SHP77 treated with DMSO at 0.1 percent for 48 hours (cell line): Measurements from ENCODE around the gene CRYL1.

Source experiments
- DNase-seq: peaks from one replicate; lab custom pipeline; 2025; lab: John Stamatoyannopoulos, UW

Gene CRYL1

DNA sequence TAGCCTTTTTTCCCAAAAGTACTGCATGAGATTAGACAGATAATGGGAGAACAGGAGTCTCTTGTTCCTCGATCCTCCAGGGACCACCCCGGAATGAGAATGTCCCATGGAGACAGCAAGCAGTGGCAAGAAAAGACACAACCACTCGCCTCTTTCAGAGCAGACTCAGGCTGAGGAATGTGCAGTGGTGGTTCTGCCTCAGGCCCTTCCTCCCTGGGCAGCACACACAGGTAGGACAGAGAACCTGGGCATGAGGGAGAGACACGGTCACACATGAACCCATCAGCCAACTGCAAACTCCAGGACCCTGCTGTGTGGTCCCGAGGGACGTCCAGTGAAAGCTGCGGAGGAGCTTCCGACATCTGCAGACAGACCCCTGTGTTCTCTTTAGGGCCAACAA lies 31.0 kb downstream of the CRYL1 start:
- no peak for DNase-seq

DNA sequence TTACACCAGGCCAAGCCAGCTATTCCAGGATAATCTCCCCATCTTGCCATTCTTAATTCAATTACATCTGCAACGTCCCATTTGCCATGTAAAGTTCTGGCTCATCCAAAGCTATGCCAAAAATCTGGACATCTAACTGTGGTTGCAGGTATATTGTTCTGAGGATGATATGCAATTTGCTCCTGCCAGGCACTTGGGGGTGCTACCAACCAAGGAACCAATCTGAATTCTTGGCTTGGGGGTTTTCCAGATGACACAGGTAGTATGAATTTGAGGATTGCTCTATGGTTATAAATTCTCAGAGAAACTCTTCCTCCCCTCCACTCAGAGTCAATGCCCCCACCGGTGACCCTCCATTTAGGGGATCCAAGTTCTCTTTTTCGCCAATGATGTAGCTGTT lies 33.0 kb downstream of the CRYL1 start:
- DNase-seq, result no peak

DNA sequence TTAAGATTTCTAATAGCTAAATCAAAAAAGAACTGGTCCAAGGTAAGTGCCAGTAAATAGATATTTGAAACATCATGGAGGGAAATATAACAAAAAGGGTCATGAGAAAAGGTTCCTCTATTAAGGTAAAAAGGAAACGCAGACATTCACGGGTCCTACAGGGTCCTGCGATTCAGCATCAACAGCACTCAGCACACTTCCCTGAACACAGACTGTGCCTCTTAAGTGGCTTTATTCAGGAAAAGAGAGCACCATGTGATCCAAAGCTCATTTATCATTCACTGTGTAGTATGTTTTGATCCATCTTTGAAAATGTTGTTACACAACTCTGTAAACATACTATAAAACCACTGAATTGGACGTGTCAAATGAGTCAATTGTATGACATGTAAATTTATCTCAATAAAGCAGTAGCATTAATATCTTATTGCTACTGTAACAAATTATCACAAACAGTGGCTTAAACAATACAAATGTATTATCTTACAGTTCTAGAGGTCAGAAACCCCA lies 33.7 kb downstream of the CRYL1 start:
- no peak for DNase-seq

DNA sequence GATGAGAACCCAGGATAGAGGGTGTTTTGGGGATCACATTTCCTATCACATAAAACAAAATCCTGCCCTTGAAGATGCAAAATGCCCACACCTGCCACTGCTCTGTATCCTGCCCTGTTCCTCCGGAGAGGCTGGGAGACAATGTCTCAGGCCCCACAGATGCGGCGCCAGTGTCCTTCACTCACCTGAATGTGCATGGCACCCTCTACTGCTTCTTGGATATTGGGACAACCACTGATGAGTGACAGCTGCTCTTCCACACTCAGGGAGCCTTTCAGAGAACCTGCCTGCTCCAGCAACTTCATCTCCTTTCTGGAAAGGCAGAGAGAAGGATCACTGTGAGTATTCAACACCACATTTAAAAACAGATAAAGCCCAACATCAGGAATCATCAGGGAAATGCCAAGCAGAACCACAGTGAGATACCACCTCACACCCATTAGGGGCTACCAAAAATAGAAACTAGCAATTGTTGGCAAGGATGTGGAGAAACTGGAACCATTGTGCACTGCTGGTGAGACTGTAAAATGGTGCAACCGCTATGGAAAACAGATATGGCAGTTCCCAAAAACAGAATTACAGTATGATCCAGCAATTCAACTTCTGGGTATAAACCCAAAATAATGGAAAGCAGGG lies 36.4 kb downstream of the CRYL1 start:
- peak; percentile 42 for DNase-seq

DNA sequence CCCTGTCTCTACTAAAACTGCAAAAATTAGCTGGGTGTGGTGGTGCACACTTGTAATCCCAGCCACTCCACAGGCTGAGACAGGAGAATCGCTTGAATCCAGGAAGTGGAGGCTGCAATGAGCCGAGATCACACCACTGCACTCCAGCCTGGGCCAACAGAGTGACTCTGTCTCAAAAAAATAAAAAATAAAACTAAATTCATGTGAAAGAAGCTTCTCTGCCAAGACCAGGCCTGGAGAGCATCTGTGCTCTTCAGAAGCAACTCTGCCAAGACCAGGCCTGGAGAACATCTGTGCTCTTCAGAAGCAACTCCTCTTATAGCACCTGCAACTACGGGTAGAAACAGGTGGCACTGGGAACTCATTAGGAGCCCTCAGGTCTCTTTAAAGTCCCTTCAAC lies 37.7 kb downstream of the CRYL1 start:
- no peak for DNase-seq

DNA sequence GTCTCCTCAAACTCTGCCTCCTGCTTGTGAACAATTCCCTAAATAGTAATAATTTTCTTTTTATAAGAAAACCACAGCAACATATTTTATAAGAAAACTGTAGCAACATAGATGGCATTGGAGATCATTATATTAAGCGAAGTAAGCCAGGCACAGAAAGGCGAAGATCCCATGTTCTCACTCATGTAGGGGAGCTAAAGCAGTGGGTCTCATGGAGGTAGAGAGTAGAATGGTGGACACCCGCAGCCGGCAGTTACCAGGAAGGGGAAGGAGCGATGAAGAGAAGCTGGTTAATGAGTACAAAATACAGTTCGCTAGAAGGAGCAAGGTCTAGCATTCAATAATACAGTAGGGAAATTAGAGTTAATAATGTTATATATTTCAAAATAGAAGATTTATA lies 42.9 kb downstream of the CRYL1 start:
- no peak for DNase-seq

DNA sequence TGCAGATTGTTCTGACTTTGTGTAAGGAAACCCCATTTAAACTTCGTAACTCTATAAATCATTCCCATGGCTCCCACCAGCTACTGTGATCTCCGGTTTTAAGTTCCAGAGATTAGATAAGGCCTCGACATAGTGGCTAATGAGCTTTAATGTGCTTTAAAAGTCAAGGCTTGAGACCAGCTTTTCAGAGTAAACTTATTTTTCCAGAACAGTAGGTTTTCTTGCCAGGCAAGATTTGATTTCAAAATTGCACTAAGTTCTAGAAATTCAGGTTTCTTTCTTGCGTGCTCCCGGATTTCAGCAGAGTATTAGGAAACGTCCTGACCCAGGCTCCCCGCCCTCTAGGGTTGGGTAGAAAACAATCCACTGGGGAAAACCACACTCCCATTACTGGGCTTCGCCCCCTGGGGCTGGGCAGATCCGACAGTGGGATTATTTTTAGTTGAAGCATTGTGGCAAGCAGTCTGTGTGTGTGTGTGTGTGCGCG lies 43.3 kb downstream of the CRYL1 start:
- DNase-seq, result no peak

DNA sequence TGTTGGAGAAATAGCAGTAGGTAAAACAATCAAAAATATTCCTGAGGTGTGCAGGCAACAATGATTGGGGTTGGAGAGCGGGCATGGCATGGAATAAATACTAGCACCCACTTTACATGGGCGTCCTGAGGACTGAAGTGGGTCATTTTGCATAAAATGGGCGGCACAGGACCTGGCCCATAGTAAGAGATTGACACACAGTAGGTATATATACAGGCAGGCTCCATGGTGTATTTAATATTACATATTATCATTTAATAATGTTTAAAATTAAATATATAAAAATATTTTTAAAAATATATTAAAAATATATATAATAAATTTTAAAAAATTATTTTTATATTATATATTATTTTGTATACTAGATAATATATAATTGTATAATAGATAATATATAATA lies 48.3 kb downstream of the CRYL1 start:
- no peak for DNase-seq

DNA sequence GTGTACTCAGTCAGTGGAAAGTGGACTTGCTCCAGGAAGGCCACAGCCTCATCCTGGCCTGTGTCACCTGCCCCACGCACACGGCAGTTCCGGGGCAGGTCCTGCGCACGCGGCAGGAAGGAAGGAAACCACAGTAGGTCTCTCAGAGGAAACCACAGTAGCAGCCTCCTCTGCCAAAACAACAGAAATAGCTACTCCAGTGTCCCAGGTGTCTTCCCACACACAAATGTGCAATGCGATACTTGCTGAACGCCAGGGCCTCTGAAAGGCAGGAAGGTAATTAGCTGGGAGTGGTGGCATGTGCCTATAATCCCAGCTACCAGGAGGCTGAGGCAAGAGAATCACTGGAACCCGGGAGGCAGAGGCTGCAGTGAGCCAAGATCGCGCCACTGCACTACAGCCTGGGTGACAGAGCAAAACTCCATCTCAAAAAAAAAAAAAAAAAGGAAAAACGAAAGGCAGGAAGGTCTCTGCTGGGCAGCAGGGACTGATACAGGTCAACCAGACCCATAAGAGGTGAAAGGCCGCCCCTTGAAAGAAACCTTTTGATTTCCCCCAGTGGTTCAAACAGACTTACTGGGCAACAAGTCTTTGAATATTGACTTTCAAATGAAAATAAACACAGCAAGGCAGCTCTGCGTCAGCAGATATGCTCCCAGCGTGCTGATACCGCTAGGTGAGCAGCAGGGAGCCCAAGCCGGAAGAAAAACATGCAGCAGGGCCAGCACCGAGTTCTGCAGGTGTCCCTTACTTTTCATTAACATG lies 49.5 kb downstream of the CRYL1 start:
- no peak for DNase-seq

DNA sequence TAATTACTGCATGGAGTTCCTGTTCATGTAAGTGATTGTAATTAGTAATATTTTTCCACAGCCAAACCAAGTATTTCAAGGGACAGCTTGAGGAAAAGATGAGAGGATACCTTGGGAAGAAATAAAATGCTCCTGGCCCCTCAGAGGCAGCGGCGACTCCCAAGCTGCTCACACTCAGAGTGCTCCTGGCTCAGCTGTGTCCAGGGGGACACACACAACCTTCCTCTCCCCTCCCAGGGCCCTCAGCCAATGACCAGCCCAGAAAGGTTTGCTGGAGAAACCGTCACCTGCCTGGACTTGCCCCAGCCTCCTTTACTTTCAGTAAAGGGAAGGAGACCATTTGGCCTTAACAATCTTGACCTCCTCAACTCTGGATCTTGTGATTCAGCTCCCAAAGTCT lies 51.1 kb downstream of the CRYL1 start:
- DNase-seq, result no peak

DNA sequence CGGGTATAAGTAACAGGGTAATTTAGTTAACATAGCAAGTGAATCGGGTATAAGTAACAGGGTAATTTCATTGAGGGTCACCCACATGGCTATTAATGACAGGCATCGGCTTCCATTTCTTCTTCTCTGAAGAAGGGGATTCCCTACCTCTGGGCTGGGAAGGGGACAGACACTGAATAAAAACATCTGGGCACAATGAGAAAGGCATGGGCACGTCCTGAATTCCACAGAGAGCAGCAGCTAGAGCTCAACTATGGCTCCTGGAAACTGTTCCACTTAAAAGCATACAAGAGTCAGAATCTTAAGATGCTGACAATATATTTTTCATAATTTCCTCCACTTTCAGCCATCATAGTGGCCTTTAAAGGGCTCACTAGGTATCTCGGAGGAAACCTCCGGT lies 51.8 kb downstream of the CRYL1 start:
- DNase-seq, result no peak

DNA sequence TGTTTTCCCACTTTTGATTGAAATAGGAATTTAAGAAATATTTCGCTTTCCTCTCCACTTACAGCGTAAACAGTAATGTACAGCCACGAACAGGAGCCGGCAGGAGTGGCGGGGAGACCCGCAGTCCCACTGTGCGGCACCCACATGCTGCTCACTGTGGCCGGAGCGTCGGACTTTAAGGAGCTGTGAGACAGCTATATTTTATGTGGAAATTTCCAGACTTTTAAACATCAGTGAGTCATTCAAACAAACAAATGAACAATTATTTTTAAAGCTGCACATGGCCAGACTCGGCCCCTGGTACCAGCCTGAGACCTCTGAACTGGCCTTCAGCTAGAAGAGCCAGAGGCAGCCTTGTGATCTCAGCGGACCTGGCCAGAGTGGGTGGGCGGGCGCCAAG lies 52.5 kb downstream of the CRYL1 start:
- no peak for DNase-seq

DNA sequence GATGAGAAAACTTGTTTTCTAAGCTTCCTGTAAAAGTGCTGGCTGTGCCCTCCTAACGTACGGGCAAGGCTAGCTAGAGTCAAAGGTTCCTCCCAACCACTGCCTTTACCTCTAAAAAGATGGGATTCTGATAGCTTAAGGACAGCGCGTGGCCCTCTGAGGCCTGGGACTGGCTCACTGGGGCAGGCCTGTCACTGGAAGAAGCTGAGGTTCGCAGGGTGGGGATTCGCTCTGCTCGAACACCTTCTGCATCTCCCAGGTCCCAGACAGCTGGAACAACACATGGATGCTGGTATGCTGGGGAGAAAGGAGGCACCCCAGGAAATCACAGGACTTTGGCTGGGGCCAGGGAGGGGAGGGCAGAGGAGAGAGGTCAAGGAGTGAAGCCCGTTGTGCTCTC lies 53.1 kb downstream of the CRYL1 start:
- DNase-seq, result no peak

DNA sequence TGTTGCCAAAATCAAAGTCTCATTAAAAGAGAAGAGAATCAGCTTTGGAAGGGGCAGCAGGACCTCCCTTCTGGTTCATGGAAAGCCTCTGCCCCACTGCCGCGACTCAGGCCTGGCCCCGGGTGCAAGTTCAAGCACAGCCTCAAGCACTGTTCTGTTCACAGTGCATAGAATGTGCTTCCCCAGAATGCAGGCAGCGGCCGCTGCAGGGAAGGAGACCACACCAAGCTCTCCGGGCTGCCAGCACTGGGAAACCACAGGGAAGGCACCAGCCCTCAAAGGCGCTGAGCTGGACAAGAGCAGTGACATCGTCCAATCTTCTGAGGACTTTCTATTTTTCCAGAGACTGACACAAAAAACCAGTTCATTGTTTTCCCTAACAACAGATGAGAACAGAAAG lies 55.5 kb downstream of the CRYL1 start:
- no peak for DNase-seq

DNA sequence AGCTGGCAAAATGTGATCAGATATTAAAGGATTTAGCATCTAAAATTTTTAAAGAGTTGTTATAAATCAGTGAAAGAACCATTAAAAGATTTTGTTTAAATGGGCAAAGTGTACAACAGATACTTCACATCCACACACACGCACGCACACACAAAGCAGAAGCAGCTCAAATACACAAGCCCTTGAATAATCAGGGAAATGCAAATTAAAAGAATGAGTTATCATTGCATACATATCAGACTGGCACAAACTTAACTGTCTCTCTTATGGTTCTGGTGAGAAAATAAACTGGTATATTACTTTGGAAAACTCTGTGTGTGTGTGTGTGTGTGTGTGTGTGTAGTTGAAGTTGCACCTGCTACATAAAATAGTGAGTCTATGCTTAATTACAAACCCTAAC lies 59.3 kb downstream of the CRYL1 start:
- no peak for DNase-seq

DNA sequence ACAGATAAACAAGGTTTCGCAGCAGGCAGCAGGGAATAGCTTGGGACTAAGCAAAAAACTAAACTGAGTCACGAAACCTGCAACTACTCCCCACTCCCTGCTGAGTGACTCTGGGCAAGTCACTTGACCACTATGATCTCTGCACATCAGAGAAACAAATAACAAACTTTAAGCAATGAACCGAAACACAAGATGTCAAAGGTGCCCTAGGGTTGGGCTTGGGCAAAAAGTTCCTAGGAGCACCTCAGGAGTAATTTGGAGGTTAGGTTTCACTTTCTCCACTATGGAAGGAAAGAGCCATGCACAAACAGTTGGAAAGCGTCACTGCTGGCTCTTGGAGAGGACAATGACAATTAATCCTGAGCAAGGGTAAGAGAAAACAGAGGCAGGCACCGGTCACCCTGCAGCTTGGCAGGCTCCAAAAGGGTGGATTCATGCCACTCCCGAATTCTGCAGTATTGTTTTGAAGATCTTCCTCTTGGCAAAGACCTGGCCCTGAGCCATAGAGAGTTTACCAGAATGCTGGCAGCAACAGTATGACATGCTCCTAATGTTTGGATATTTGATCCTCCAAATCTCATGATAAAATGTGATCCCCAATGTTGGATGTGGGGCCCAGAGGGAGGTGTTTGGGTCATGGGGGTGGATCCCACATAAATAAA lies 60.3 kb downstream of the CRYL1 start:
- DNase-seq, result no peak

DNA sequence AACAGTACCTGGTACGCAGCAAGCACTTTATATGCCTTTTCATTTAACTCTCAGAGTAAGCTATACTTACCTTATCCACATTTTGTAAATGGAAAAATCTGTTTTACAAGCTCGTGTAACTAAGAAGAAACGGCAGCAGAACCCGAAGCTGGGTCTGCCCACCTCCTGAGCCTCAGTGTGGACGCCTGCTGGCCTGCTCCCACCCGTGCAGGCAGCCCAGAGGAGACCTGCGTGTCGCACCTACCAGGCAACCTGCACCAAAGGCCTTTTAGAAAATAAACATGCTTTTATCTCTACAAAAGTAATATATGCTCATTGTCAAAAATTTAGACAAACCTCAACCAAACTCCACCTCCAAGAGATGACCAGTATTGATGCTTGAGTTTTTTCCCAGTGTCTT lies 62.7 kb downstream of the CRYL1 start:
- DNase-seq, result no peak

DNA sequence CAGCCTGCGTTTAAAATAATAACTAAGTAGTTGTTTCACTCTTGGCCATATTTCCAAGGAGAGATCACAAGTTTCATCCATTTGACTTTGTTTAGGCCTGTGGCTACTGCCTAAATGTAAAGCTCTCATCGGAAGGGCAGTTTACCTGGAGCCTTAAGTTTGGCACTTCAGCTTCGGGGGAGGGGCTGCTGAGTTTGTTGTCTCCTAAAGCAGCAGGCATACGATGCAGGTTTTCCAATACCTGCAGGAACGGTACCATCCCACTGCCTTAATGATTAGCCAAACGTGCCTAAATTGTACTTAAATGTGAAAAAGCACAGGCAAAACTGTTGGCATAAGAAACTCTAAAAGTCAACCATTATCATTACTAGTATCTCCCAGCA lies 63.1 kb downstream of the CRYL1 start:
- DNase-seq, result no peak

DNA sequence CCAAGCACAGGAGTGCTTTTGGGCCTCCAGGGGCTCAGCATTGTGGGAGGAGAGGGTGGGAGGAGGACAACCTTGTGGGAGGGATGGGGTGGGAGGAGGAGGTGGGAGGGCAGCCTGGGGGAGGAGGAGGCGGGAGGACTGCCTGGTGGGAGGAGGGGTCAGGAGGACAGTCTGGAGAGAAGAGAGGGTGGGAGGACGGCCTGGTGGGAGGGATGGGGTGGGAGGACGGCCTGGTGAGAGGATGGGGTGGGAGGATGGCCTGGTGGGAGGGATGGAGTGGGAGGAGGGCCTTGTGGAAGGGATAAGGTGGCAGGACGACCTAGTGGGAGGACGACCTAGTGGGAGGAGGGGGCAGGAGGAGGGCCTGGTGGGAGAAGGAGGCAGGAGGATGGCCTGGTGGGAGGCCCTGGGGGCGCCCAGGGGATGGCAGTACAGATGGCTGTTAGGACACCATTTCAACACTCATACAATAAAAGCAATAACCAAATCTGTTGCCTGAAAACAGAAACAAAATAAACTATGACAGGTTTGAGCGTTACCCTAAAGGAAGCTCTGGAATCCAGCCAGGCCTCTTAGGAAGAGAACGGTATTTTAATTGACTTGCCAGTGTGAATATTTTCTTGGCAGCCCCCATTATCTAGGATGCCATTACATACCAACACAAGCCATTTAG lies 63.7 kb downstream of the CRYL1 start:
- DNase-seq, result no peak

DNA sequence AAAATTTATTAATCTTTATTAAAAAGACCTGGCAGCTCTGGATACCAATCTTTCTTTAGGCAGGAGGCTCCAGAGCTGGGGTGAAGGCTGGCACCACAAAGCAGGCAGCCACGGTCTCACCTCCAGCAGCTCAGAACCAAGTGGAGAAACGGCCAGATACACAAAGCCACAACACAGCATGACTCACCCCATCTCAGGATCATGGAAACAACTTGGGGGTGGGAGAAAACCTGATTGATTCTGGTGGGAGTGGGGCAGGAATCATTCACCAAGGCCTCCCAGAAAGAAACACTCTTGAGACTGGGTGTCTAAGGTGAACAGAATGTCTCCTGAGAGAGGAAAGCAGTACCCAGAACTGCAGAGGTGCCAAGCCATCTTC lies 64.2 kb downstream of the CRYL1 start:
- no peak for DNase-seq

DNA sequence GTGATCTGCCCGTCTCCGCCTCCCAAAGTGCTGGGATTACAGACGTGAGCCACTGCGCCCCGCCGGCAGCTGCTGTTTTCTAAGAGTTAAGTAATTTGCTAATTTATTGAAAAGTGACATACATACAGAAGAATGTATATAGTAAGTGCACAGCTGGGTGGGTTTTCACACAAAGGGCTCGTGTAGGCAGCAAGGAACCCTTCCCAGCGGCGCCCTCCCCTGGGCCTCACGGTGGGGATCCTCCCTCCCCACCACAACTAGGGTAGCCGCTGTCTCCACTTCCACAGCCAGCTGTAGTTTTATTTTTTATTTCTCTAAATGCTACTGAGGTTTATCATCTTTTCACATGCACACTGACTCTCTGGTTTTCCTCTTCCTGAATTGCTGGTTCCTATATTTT lies 64.9 kb downstream of the CRYL1 start:
- no peak for DNase-seq

DNA sequence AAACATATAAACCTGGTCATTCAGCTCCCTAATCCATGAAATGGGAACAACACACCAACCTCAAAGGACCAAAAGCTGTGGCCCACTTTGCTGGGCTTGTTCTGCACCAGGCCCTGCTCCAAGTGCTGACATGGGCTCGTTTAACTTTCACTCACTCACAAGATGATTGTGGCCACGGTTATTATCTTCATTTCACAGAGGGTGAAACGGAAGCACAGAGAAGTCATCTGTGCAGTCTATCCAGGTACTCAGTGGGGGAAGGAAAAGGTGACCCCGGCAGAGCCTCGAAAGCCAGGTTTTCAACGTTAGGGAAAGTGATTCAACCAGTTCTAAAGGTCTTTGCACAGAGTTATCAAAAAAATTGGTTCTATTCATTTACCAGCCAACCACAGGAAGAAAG lies 68.0 kb downstream of the CRYL1 start:
- DNase-seq, result no peak

DNA sequence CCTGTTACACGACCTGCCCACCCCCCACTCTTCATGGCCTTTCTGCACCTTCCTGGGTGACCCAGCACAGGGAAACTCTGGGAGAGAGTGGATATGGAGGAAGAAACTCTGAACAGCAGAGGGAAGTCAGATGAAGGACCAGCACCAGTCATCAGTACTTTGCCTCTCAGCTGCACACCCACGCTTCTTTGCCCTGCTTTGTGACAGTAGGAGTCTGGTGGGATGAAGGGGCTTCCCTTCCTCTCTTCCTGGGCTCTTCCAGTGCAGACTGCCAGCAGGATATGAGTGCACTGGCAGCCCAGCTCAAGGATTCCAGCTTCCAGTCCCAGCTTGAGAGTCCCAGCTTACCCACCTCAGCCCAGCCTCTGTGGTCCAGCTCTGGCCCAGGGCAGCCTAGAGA lies 68.9 kb downstream of the CRYL1 start:
- no peak for DNase-seq
